ENCODE results near the gene SELENOF.
"Not testable (repeated sequence)": the region's sequence is repeated elsewhere in the genome, so short reads cannot be mapped to it uniquely, and the experiment has no call there.

The SELENOF gene

DNA sequence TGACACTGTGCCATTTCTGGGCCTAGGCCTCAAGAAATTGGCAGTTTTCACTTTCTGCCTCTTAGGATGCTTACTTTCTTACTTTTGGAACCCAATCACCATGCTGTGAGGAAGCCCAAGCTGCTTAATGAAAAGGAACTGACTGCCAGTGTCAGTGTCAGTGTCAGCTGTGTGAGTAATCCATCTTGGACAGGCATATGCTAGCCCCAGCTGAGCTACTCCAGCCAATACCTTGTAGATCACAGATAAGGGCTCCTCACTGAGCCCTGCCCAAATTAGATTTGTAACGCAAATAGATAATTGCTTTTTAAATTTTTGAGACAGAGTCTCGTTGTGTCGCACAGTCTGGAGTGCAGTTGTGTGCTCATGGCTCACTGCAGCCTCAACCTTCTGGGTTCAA, 59.6 kb downstream of the SELENOF start:
- DNase-seq, result no peak

DNA sequence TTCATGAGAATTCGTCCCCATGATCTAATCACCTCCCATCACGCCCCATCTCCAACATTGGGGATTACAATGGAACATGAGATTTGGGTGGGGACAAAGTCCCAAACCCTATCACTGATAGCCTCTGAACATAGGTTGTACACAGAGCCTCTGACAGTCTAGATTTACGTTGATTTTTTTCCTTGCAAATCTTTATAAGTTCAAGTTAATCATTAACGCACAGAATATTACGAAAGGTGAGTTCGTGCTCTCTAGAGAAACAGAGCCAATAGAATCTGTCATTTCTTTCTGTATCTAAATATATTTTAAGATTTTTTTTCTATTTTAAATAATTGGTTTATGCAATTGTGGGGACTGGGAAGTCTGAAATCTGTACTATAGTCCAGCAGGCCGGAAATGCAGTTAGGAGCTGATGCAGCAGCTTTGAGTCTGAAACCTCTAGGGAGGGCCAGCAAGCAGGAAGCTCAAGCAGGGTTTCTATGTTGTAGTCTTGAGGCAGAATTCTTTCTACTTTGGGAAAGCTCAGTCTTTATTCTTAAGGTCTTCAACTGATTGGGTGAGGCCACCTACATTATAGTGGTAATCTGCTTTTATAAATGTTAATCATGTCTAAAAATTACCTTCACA, 61.0 kb downstream of the SELENOF start:
- no peak for DNase-seq

GRCh38 chr1:86852289-86852688, 61.6 kb downstream of the SELENOF start:
- DNase-seq, result no peak

DNA sequence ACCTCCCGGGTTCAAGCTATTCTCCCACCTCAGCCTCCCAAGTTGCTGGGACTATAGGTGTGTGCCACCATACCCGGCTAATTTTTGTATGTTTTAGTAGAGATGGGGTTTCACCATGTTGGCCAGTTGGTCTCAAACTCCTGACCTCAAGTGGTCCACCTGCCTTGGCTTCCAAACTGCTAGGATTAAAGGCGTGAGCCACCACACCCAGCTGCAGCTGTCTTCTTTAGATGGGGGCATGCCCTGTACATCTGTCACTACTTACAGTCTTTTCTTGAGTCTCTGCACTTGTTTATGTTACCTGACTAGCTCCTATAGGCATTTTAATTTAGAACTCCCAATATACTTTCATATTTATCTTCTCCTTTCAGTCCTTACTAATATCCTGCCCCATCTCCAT, 64.2 kb downstream of the SELENOF start:
- no peak for DNase-seq

DNA sequence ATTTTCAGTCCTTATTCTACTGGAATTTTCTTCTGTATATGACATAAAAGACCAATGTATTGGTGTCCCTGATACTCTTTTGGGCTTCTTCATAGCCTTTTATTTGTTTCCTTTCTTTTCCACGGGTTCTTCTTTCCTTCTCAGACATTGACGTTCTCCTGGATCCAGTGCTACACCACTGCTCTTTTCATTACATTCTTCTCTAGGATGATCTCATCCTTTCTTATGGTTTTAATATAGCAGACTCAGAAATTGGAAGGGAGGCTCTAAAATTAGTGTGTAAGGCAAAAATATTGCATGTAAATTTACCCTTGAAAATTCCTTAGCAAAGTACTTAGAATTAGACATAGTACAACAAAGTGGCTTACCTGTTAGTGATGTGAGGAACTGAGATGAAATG, 65.3 kb downstream of the SELENOF start:
- DNase-seq, result no peak

GRCh38 chr1:86846164-86846647, 67.7 kb downstream of the SELENOF start:
- DNase-seq, result no peak

DNA sequence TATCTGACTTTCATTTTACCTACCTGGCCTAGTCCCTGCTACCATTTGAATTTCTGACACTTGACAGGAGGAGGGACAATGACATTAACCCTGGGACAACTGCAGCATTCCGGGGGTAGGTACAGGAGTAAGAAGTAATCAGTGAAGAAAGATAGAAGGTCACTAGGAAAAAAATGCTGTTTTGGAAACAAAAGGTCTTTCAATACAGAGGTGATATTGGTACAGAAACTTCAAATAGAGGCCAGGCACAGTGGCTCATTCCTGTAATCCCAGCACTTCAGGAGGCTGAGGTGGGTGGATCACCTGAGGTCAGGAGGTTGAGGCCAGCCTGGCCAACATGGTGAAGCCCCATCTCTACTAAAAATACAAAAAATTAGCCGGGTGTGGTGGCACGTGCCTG, 68.4 kb downstream of the SELENOF start:
- DNase-seq, result no peak

GRCh38 chr1:86841116-86841515, 72.8 kb downstream of the SELENOF start:
- no peak for DNase-seq

- peak; percentile 66 for DNase-seq
Observed at GRCh38 chr1:86833461-86834215, 80.3 kb downstream of the SELENOF start.

GRCh38 chr1:86832433-86832832, 81.5 kb downstream of the SELENOF start:
- no peak for DNase-seq

GRCh38 chr1:86829321-86829720, 84.6 kb downstream of the SELENOF start:
- no peak for DNase-seq

- no peak for DNase-seq
Observed at GRCh38 chr1:86828024-86828423, 85.9 kb downstream of the SELENOF start.

GRCh38 chr1:86826856-86827255, 87.1 kb downstream of the SELENOF start:
- no peak for DNase-seq

DNA sequence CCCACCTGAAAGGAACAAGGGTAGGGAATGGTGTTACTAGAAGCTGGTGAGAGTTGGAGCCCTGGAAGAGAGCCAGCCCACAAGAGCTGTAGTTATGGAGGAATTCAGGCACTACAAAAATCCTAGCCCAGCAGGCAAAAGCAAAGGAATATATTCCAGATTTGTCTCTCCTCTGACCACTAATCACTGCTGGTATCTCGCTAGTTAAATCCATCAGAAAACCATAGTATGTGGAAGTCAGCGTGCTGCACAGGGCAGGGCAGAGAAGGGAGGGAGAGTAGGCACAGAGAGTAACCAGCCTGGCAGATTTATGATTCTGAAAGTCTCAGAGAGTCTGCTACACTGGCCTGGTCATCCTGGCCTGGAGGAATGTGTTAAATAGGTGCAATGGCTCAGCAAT, 88.6 kb downstream of the SELENOF start:
- DNase-seq, result no peak

DNA sequence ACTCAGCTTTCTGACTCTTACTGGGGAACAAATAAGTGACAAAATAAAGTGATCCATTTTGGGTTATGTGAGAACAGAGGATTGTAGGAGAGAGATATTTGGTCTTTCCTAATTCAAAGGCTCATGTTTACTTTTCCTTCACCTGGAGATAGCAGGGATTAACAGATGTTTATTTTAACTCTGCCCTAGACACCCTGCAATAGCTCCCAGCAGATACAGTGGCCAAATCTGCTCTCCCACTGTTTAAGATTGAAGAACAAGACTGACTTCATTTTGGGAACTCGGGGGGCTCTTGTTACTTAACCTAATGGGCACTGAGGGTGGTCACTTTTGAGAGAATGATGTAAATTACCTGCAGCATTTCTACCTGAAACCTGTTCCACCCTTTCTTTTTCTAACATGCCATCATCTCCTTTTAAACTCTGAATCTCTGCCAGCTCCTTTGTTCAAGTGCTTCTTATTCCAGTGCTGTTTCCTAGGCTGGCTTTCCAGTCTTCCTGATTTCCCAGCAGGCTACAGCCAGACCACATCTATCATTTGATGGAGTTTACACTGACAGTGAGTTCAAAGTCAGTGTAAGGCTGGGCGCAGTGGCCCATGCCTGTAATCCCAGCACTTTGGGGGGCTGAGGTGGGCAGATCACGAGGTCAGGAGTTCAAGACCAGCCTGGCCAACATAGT, 90.0 kb downstream of the SELENOF start:
- no peak for DNase-seq

DNA sequence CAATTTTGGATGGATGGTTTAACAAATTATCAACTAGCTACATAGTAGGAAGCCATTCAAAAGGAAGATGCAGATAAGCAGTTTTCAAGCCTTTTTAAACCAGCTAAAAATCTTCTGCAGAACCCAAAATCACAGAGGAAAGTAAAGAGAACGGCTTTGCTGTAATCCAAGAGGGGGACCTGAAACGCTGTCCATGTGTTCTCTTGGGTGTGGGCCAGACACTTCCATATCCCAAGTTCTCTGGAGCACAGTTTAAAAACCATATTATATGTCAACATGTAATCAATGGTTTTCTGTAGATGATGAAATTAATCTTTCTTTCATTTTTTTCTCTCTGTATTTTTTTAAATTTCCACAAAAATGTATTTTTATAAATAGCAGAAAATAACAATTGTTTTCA, 90.5 kb downstream of the SELENOF start:
- no peak for DNase-seq

DNA sequence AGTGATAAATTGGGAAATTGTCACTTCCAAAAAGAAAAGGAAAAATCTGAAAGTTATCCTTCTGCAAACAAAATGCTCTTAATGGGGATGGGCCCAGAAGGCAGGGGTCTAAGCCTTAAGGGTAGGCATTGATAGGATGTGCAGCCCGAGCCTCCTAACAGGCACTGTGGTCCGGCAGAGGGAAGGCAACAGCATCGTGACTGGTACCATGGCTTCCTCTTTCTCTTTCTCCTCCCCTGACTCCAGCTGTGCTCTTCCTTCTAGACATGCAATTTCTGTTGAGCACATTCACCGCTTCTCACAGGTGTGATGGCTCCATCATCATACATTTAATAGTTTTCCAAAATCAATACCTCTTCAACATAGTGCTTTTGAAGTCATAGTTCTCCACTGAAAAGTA, 91.5 kb downstream of the SELENOF start:
- no peak for DNase-seq

GRCh38 chr1:86821956-86822355, 92.0 kb downstream of the SELENOF start:
- no peak for DNase-seq

DNA sequence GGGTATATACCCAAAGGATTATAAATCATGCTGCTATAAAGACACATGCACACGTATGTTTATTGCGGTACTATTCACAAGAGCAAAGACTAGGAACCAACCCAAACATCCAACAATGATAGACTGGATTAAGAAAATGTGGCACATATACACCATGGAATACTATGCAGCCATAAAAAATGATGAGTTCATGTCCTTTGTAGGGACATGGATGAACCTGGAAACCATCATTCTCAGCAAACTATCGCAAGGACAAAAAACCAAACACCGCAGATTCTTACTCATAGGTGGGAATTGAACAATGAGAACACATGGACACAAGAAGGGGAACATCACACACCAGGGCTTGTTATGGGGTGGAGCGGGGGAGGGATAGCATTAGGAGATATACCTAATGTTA, 94.0 kb downstream of the SELENOF start:
- DNase-seq, result not testable (repeated sequence)

DNA sequence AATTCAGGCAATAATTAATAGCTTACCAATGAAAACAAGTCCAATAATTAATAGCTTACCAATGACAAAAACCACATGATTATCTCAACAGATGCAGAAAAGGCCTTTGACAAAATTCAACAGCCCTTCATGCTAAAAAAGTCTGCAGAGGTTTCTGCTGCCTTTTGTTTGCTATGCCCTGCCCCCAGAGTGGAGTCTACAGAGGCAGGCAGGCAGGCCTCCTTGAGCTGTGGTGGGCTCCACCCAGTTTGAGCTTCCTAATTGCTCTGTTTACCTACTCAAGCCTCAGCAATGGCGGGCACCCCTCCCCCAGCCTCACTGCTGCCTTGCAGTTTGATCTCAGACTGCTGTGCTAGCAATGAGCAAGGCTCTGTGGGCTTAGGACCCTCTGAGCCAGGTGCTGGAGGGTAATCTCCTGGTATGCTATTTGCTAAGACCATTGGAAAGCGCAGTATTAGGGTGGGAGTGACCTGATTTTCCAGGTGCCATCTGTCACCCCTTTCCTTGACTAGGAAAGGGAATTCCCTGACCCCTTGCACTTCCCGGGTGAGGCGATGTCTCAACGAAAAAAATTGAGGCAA, 96.6 kb downstream of the SELENOF start:
- DNase-seq, result not testable (repeated sequence)

- not testable (repeated sequence) for DNase-seq
Observed at GRCh38 chr1:86814118-86814517, 99.8 kb downstream of the SELENOF start.
